AG09309 (cell line): ENCODE measurements around the gene RAB40B.

Source experiments
- DNase-seq: peaks from one replicate; pipeline ENCODE4 v3.0.0-alpha.2; 2010; ENCODE audit warnings: low read depth
- H3K4me3 ChIP-seq: 2 replicates; pipeline ENCODE4 v1.5.1; 2011; ENCODE audit warnings: mild to moderate bottlenecking, low read depth, low read length, moderate library complexity; ENCODE audit not compliant: control insufficient read depth
- CTCF ChIP-seq: IDR thresholded peaks from 2 replicates; pipeline ENCODE4 v1.5.1; 2011; ENCODE audit warnings: mild to moderate bottlenecking, low read depth, low read length, inconsistent platforms; ENCODE audit not compliant: insufficient read depth, control insufficient read depth; ENCODE audit errors: missing control alignments

RAB40B gene

GRCh38 chr17:82616021-82616711, 82.3 kb downstream of the RAB40B start:
- H3K4me3 ChIP-seq, result no peak overlapping the region
- no peak for TF ChIP-seq CTCF
- no peak for DNase-seq

- no peak overlapping the region for H3K4me3 ChIP-seq
- TF ChIP-seq CTCF, result no peak
- no peak for DNase-seq
Measured at GRCh38 chr17:82615084-82616020, 83.1 kb downstream of the RAB40B start.

GRCh38 chr17:82614095-82614631, 84.3 kb downstream of the RAB40B start:
- DNase-seq, result no peak
- TF ChIP-seq CTCF, result no peak
- H3K4me3 ChIP-seq, result no peak overlapping the region

GRCh38 chr17:82613283-82614094, 85.0 kb downstream of the RAB40B start:
- no peak for TF ChIP-seq CTCF
- H3K4me3 ChIP-seq, result no peak overlapping the region
- DNase-seq, result no peak

- no peak for DNase-seq
- no peak for TF ChIP-seq CTCF
- H3K4me3 ChIP-seq, result no peak overlapping the region
Measured at GRCh38 chr17:82611140-82612058, 87.1 kb downstream of the RAB40B start.

GRCh38 chr17:82609655-82610054, 88.8 kb downstream of the RAB40B start:
- no peak for DNase-seq
- TF ChIP-seq CTCF, result no peak
- no peak overlapping the region for H3K4me3 ChIP-seq
